Right lobe of liver (tissue), 6 donors: Measurements from ENCODE around the gene FXYD6. TPM values are rescaled to one million over a fixed set of nuclear protein-coding genes. Genes with fewer than 3 reads are reported as not detected.
A peak's percentile ranks its signal among the peaks of the same experiment; 100 is the strongest.

Experiments
- ATAC-seq, 4 donors: fragments of 200-7000 bp; cut with Tn5 transposase; one replicate each; pipeline ENCODE4 v1.9.1; 2020; ENCODE audit warnings: mild to moderate bottlenecking in 4 of 4, moderate library complexity in 4 of 4
- DNase-seq, 3 donors: peaks; one replicate each; pipeline ENCODE4 v3.0.0-alpha.2; 2020
- H3K27ac ChIP-seq, 3 donors: fragments of 200-600 bp; one replicate each; pipeline ENCODE4 v1.8.0; 2022
- H3K27me3 ChIP-seq, 2 donors: fragments of 200-600 bp; one replicate each; pipeline ENCODE4 v1.8.0; 2022
- H3K36me3 ChIP-seq, 4 donors: fragments of 200-600 bp; sonication (generic) in 1 of 4; one replicate each; pipeline versions ENCODE4 v1.5.1 to v1.8.0; 2017 to 2022; ENCODE audit warnings: control low read depth in 1 of 4
- H3K4me1 ChIP-seq, 4 donors: fragments of 200-600 bp; sonication (generic) in 1 of 4; one replicate each; pipeline versions ENCODE4 v1.5.1 to v1.8.0; 2017 to 2022; ENCODE audit warnings: control low read depth in 1 of 4
- H3K4me3 ChIP-seq, 3 donors: fragments of 200-600 bp; one replicate each; pipeline ENCODE4 v1.8.0; 2022
- H3K9me3 ChIP-seq, 4 donors: fragments of 200-600 bp; sonication (generic) in 1 of 4; one replicate each; pipeline versions ENCODE4 v1.5.1 to v1.8.0; 2017 to 2022; ENCODE audit warnings: control low read depth in 1 of 4
- POLR2A ChIP-seq: fragments of 450-650 bp; IDR thresholded peaks from one replicate; pipeline ENCODE4 v1.6.1; 2017; ENCODE audit warnings: antibody characterized with exemption, mild to moderate bottlenecking
- WGBS: methylation state at CpG from one replicate; pipeline ENCODE4 v1.1.6; 2018; ENCODE audit warnings: low coverage, low lambda C conversion rate; ENCODE audit not compliant: insufficient coverage; ENCODE audit errors: missing lambda C conversion rate; 5-methylcytosine and 5-hydroxymethylcytosine counted together
- intact Hi-C, 2 donors: fragments of 100-400 bp; cut with DNase I; formaldehyde crosslinking; loops; one replicate each; pipeline versions ENCODE4 v1.11.2 to v1.14.1; 2022
- total RNA-seq, 6 experiments: library from RNA; depleted of rRNA in 2 of 6; stranded (reverse); fragments of >200 nt in 2 of 6; fragmentation: NEBNext Ultra II Directional in 3 of 6; extraction: Animal tissue kit (Norgen Biotek cat#: 25700) in 3 of 6; gene quantifications; one replicate each; pipeline versions ENCODE4 v1.1.0 to v1.2.4, GENCODE V29; 2016 to 2023
- TF ChIP-seq, protein P1 (sequence below), 4 donors: fragments of 200-600 bp in 3 of 4; fragments of 450-650 bp in 1 of 4; IDR thresholded peaks; one replicate each; pipeline versions ENCODE4 v1.5.1 to v1.8.0; 2016 to 2022; ENCODE audit warnings: antibody characterized with exemption in 4 of 4, mild to moderate bottlenecking in 2 of 4
- donor health status: DM: no; HTN: yes; CAD: no.
- donor health status: DM: no; HTN: no; CAD: no.
- donor health status: DM: no; HTN: no; CAD: no.
- donor health status: DM: no; HTN: yes; CAD: no.
- donor health status: DM: no; HTN: yes; CAD: no.

Gene FXYD6
- total RNA-seq, 6 experiments from 2014 or later = 4.9 to 14.4 (median 8.9) TPM

DNA sequence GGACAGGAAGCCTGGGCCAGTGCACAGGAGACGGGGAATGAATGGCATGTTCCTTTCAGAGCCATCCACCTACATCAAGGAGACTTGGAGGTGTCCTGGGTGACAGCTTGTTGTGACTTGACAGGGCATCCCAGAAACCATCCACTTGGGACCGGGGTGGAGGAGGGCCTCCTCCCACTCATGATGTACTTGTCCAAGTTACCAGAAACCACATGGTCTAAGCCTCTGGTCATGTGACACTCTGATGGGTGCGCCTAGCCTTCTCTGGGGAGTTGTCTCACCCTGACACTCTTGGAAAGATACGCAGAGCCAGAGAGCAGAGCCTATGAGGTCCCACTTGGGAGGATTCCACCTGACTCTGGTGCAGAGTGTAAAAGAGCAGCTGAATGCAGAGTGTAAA, 21.6 kb upstream of the FXYD6 start:
- no peak overlapping the region for H3K4me3 ChIP-seq
- H3K4me1 ChIP-seq = no peaks in the 10 kb centered on the region
- peak in 1 of 3 donors; percentile 24 for DNase-seq
- H3K36me3 ChIP-seq = no peaks in the 10 kb centered on the region
- TF ChIP-seq, protein P1, sequence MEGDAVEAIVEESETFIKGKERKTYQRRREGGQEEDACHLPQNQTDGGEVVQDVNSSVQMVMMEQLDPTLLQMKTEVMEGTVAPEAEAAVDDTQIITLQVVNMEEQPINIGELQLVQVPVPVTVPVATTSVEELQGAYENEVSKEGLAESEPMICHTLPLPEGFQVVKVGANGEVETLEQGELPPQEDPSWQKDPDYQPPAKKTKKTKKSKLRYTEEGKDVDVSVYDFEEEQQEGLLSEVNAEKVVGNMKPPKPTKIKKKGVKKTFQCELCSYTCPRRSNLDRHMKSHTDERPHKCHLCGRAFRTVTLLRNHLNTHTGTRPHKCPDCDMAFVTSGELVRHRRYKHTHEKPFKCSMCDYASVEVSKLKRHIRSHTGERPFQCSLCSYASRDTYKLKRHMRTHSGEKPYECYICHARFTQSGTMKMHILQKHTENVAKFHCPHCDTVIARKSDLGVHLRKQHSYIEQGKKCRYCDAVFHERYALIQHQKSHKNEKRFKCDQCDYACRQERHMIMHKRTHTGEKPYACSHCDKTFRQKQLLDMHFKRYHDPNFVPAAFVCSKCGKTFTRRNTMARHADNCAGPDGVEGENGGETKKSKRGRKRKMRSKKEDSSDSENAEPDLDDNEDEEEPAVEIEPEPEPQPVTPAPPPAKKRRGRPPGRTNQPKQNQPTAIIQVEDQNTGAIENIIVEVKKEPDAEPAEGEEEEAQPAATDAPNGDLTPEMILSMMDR (IDR thresholded peaks at IDR 0.05) = no peak
- TF ChIP-seq POLR2A = no peak
- H3K9me3 ChIP-seq = no peaks in the 10 kb centered on the region
- no peaks in the 10 kb centered on the region for H3K27me3 ChIP-seq
- ATAC-seq = no peak
- WGBS = 100% methylated on average over 1 of the region's 4 CpGs
- intact Hi-C loops = no loop called here
- no peak overlapping the region for H3K27ac ChIP-seq

DNA sequence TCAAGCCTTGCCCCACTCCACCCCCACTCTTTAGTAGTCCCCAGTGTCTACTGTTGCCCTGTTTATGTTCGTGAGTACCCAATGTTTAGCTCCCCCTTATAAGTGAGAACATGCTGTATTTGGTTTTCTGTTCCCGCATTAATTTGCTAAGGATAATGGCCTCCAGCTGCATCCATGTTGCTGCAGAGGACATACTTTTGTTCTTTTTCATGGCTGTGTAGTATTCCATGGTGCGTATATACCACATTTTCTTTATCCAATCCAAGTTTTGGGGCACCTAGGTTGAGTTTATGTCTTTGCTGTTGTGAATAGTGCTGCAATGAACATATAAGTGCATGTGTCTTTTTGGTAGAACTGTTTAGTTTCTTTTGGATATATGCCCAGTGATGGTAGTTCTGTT, 16.2 kb upstream of the FXYD6 start:
- H3K4me3 ChIP-seq = no peak overlapping the region
- 95% methylated on average over 3 of the region's 3 CpGs for WGBS
- no peaks in the 10 kb centered on the region for H3K36me3 ChIP-seq
- H3K4me1 ChIP-seq = no peaks in the 10 kb centered on the region
- no peak for ATAC-seq
- TF ChIP-seq, protein P1 (IDR thresholded peaks at IDR 0.05) = no peak
- TF ChIP-seq POLR2A = no peak
- intact Hi-C loops = no loop called here
- no peaks in the 10 kb centered on the region for H3K9me3 ChIP-seq
- H3K27ac ChIP-seq = no peak overlapping the region
- no peaks in the 10 kb centered on the region for H3K27me3 ChIP-seq
- peak in 1 of 3 donors; percentile 7 for DNase-seq

DNA sequence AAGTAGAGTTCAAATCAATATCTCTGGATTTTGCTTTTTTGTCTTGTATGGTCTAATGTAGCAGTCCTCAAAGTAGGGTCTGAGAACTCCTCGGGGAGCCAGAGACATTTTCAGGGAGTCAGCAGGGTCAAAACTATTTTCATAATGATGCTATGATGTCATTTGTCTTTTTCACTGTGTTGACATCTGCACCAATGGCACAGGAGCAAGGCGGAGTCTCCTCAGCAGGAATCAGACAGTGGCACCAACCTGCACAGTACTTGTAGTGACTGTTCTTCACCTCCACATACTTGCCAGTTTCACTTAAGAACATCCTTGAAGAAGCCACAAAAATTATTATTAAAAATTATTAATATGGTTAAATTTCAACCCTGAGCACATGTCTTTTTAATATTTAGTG, 14.9 kb upstream of the FXYD6 start:
- Histone ChIP-seq H3K27ac (no peak overlapping the region), H3K4me1 (no peaks in the 10 kb centered on the region), H3K4me3 (no peak overlapping the region), H3K36me3 (no peaks in the 10 kb centered on the region), H3K9me3 (no peaks in the 10 kb centered on the region), H3K27me3 (no peaks in the 10 kb centered on the region)
- 64% methylated on average over 2 of the region's 2 CpGs for WGBS
- TF ChIP-seq, protein P1 (IDR thresholded peaks at IDR 0.05) = no peak
- no peak for TF ChIP-seq POLR2A
- no peak for ATAC-seq
- no peak for DNase-seq
- intact Hi-C loops = no loop called here

DNA sequence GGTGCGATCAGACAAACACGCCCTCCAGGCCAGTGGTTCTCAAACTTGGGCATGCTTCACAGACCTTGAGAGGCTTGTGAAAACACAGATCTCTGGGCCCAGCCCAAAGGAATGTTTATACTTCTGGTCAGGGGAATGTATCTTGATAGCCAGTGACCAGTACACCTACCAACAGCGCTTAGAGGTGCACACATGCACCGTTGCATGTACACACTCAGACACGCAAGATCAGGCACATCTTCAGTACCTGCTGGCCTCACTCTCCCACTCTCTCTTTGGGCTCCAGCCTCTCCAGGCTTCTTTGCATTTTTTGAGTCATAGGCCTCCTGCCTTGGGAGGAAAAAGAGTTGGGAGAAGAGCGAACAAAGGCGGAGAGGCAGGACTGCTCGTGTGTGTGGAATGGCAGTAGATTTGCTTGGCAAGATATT, 11.7 kb upstream of the FXYD6 start:
- TF ChIP-seq, protein P1 (IDR thresholded peaks at IDR 0.05) = no peak
- no peak for TF ChIP-seq POLR2A
- H3K4me3 ChIP-seq = no peak overlapping the region
- no peak overlapping the region for H3K27ac ChIP-seq
- no peaks in the 10 kb centered on the region for H3K36me3 ChIP-seq
- H3K9me3 ChIP-seq = no peaks in the 10 kb centered on the region
- intact Hi-C loops = no loop called here
- H3K27me3 ChIP-seq = no peaks in the 10 kb centered on the region
- 58% methylated on average over 8 of the region's 8 CpGs for WGBS
- ATAC-seq (no peak), DNase-seq (peak in 1 of 3 donors; percentile 19)
- no peaks in the 10 kb centered on the region for H3K4me1 ChIP-seq
